Amniotic stem cell (primary cell): ENCODE data around the gene BEGAIN.

Experiments used
- DNase-seq: peaks from one replicate; lab custom pipeline; 2025; lab: John Stamatoyannopoulos, UW

BEGAIN gene

GRCh38 chr14:100581228-100582145 is 5.7 kb downstream of the BEGAIN start:
- no peak for DNase-seq

GRCh38 chr14:100580316-100581227 is 6.6 kb downstream of the BEGAIN start:
- DNase-seq = no peak

- DNase-seq = no peak
These were observed 8.7 kb downstream of the BEGAIN start for GRCh38 chr14:100578552-100578951.

GRCh38 chr14:100577986-100578431 is 9.2 kb downstream of the BEGAIN start:
- no peak for DNase-seq

- no peak for DNase-seq
These were observed 9.8 kb downstream of the BEGAIN start for GRCh38 chr14:100577321-100577985.

- no peak for DNase-seq
These were observed 10.8 kb downstream of the BEGAIN start for GRCh38 chr14:100576091-100577085.

- DNase-seq = no peak
These were observed 11.8 kb downstream of the BEGAIN start for GRCh38 chr14:100575266-100575995.

- no peak for DNase-seq
These were observed 12.6 kb downstream of the BEGAIN start for GRCh38 chr14:100574642-100575031.

GRCh38 chr14:100573757-100574641 is 13.2 kb downstream of the BEGAIN start:
- no peak for DNase-seq

GRCh38 chr14:100573002-100573756 is 14.0 kb downstream of the BEGAIN start:
- DNase-seq = no peak

- no peak for DNase-seq
These were observed 14.7 kb downstream of the BEGAIN start for GRCh38 chr14:100572543-100572942.

- no peak for DNase-seq
These were observed 15.4 kb downstream of the BEGAIN start for GRCh38 chr14:100571837-100572236.

GRCh38 chr14:100570726-100571454 is 16.3 kb downstream of the BEGAIN start:
- no peak for DNase-seq

- DNase-seq = no peak
These were observed 17.4 kb downstream of the BEGAIN start for GRCh38 chr14:100569734-100570286.

- DNase-seq = no peak
These were observed 18.1 kb downstream of the BEGAIN start for GRCh38 chr14:100568998-100569733.

- no peak for DNase-seq
These were observed 18.8 kb downstream of the BEGAIN start for GRCh38 chr14:100568164-100568997.
